ENCODE measurements around the gene GALE.

DNA sequence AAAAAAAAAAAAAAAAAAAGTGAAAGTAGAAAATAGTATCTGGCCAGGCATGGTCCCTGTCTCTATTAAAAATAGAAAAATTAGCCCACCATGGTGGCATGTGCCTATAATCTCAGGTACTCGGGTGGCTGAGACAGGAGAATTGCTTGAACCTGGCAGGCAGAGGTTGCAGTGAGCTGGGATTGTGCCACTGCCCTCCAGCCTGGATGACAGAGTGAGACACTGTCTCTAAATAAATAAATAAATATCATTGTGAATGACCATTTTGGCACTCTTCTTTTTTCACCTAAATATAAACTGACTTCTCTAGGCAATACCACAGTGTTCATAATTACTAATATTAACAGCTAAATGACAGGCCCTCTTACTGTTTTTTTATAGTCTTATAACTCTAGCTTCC lies 42.7 kb downstream of the GALE start:
- TF ChIP-seq CTCF (IDR thresholded peaks at IDR 0.05) = no peak
- TF ChIP-seq POLR2AphosphoS5 (IDR thresholded peaks at IDR 0.05) = no peak
- no peak for TF ChIP-seq POLR2A (IDR thresholded peaks at IDR 0.05)
- TF ChIP-seq EP300 (IDR thresholded peaks at IDR 0.05) = no peak

Data from gastroesophageal sphincter (tissue), 3 donors.